ENCODE data around the gene ADGRB3.
"Not testable (repeated sequence)": the region's sequence is repeated elsewhere in the genome, so short reads cannot be mapped to it uniquely, and the experiment has no call there.

Gene ADGRB3

GRCh38 chr6:68746376-68746775 is 111.3 kb downstream of the ADGRB3 start:
- Mint-ChIP-seq H3K36me3 (ENCODE audit: low read depth) (no peaks in the 10 kb centered on the region), H3K9me3 (no peaks in the 10 kb centered on the region), H3K4me3 (no peak overlapping the region), H3K4me1 (no peaks in the 10 kb centered on the region), H3K27me3 (ENCODE audit: low read depth, poor library complexity) (peaks cover 6% of the 10 kb centered on the region), H3K27ac (no peak overlapping the region)
- no peak for DNase-seq
- TF ChIP-seq CTCF (IDR thresholded peaks at IDR 0.05): no peak

GRCh38 chr6:68747110-68747790 is 112.2 kb downstream of the ADGRB3 start:
- TF ChIP-seq CTCF (IDR thresholded peaks at IDR 0.05): no peak
- Mint-ChIP-seq H3K4me3 (no peak overlapping the region), H3K27me3 (ENCODE audit: low read depth, poor library complexity) (peaks cover 6% of the 10 kb centered on the region), H3K4me1 (no peaks in the 10 kb centered on the region), H3K9me3 (no peaks in the 10 kb centered on the region), H3K27ac (no peak overlapping the region), H3K36me3 (ENCODE audit: low read depth) (no peaks in the 10 kb centered on the region)
- no peak for DNase-seq

- H3K4me1 Mint-ChIP-seq; H3K27me3 Mint-ChIP-seq (ENCODE audit: low read depth, poor library complexity); H3K4me3 Mint-ChIP-seq; H3K36me3 Mint-ChIP-seq (ENCODE audit: low read depth); H3K9me3 Mint-ChIP-seq; DNase-seq; H3K27ac Mint-ChIP-seq: not testable (repeated sequence)
Measured at GRCh38 chr6:68747832-68748231, 112.8 kb downstream of the ADGRB3 start.

GRCh38 chr6:68754681-68755213 is 119.7 kb downstream of the ADGRB3 start:
- Mint-ChIP-seq H3K4me3 (no peak overlapping the region), H3K9me3 (no peaks in the 10 kb centered on the region), H3K27ac (no peak overlapping the region), H3K27me3 (ENCODE audit: low read depth, poor library complexity) (peaks cover 3% of the 10 kb centered on the region), H3K4me1 (no peaks in the 10 kb centered on the region), H3K36me3 (ENCODE audit: low read depth) (no peaks in the 10 kb centered on the region)
- DNase-seq: no peak
- no peak for TF ChIP-seq CTCF (IDR thresholded peaks at IDR 0.05)

- TF ChIP-seq CTCF (IDR thresholded peaks at IDR 0.05): no peak
- H3K4me3 Mint-ChIP-seq: no peak overlapping the region
- H3K27me3 Mint-ChIP-seq (ENCODE audit: low read depth, poor library complexity): no peaks in the 10 kb centered on the region
- no peak overlapping the region for H3K27ac Mint-ChIP-seq
- H3K9me3 Mint-ChIP-seq: no peaks in the 10 kb centered on the region
- H3K36me3 Mint-ChIP-seq (ENCODE audit: low read depth): no peaks in the 10 kb centered on the region
- no peak for DNase-seq
- no peaks in the 10 kb centered on the region for H3K4me1 Mint-ChIP-seq
Measured at GRCh38 chr6:68756454-68757375, 121.6 kb downstream of the ADGRB3 start.

- no peak for DNase-seq
- H3K9me3 Mint-ChIP-seq: no peaks in the 10 kb centered on the region
- H3K4me1 Mint-ChIP-seq: no peaks in the 10 kb centered on the region
- TF ChIP-seq CTCF (IDR thresholded peaks at IDR 0.05): no peak
- no peaks in the 10 kb centered on the region for H3K36me3 Mint-ChIP-seq (ENCODE audit: low read depth)
- no peak overlapping the region for H3K27ac Mint-ChIP-seq
- H3K4me3 Mint-ChIP-seq: no peak overlapping the region
- H3K27me3 Mint-ChIP-seq (ENCODE audit: low read depth, poor library complexity): peaks cover 4% of the 10 kb centered on the region
Measured at GRCh38 chr6:68757821-68758220, 122.7 kb downstream of the ADGRB3 start.
